SW480 (cell line): ENCODE data around the gene LRRC32.

ENCODE experiments used
- DNase-seq: peaks from one replicate; pipeline ENCODE4 v3.0.0-alpha.2; 2016; ENCODE audit warnings: low spot score

LRRC32 gene

DNA sequence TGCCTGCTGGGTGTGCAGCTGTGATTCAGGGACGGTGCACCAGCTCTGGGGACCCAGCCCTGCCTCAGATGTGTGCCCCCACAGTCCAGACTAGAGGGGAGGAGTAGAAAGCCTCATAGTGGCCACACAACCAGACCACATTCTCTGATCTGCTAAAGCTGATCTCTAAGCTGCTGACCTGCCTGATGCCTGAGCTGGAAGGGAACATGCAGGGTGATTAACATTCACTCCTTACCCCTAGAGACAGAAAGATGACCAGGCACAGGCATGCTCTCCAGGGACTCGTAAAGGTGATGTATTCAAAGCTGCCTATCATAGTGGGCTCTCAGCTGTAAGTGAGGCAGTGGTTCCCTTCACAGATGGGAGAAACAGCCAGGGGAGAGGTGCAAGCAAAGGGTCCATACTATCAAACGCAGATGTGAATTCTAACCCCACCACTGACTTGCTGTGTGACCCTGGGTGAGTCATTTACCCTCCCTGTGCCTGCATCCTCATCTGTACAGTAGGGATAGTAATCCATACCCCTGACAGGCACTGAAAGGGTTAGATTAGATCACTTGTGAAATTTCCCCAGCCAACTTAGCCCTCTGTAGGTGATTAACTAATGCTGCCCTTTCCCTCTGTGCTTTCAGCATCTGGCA lies 29.0 kb upstream of the LRRC32 start:
- no peak for DNase-seq

DNA sequence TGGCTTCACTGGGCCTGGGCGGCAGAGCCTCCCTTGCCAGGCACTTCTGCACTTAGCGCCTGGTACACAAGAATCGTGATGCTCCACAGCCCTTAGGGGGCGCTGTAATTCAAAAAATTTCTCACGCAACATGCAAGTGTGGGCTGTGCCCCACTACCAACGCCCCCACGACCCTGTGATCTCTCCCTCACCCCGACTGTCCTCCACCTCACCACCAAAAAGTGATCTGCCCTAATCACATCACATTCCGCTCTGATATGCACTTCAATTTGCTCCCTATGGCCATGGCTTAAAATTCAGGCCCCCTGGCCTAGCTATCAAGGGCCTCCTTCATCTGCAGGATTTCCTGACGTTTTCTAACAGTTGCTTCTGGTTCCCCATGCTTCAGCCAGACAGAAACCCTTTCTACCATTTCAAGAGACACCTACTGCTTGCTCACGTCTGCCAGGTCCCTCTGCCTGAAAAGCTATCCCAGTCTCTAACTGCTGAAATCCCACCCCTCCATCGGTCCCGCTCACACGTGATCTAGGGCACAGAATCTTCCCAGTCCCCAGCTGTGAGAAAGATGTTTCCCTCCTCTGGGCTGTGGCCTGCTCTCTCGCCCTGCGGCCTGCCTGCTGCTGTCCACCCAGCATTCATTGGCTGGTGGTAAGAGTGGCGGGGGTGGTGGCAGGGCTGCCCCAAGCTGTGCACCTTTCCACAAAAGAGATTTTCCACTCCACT lies 27.9 kb upstream of the LRRC32 start:
- no peak for DNase-seq

DNA sequence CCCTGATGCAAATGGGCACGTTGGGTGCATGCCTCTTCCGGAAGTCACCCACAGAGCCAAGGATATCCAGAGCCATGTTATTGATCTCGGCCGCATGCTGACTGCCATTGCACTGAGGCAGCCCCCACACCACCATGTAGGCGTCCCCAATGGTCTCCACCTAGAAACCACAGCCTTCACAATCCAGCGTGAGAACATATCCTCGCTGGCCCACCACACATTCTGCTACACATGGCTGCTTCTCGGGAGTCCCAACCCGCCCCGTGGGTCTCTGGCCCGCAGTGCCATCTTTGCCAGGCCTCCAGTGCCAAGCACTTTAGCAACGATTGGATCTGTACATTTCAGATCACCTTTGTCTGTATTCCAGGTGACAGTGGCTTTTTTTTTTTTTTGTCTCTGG lies 26.2 kb upstream of the LRRC32 start:
- DNase-seq = no peak

DNA sequence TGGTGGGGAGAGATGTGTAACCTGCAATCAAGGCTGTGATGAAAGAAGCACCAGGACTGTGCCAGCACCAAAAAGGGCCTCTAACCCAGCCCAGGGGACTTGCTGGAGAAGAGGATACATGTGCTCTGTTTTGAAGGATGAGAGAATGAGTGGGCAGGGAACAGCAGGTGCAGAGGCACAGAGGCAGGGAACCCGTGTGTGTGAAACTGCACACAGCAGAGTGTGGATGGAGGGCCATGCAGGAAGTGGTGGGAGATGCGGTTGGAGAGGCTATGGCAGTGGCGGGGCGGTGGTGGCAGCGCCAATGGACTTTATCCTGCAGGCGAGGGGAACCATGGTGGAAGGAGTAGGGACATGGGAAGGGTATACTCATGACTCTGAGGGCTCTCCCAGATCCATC lies 25.2 kb upstream of the LRRC32 start:
- peak; percentile 37 for DNase-seq

DNA sequence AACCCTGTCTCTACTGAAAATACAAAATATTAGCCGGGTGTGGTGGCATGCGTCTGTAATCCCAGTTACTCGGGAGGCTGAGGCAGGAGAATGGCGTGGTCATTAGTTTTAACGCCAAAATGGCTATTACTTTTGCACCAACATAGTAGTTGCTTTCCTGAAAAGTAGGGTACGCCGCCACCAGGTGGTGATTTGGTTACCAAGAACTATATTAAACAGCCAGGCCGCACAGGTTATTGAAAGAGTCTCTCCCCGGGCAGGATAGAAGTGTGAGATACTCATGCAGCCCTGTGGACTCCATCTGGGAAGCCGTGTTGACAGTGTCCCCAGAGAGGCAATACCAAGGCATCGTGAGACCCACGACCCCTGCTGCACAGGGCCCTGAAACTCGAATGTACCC lies 24.6 kb upstream of the LRRC32 start:
- no peak for DNase-seq

DNA sequence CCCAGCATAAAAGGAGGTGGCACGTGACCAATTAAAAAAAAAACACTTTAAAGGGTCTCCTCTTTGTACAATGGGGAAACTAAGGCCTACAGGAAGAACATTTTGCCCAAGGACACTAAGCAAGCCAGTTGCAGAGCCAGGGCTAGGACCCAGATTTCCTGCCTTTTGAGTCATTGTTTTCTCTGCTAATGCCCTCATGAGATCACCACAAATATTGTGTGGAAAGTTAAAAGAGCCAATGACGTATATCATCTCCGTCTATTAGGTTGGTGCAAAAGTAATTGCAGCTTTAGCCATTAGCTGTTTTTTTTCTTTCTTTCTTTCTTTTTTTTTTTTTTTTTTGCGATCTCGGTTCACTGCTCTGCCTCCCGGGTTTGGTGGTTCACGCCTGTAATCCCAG lies 24.1 kb upstream of the LRRC32 start:
- DNase-seq = no peak

DNA sequence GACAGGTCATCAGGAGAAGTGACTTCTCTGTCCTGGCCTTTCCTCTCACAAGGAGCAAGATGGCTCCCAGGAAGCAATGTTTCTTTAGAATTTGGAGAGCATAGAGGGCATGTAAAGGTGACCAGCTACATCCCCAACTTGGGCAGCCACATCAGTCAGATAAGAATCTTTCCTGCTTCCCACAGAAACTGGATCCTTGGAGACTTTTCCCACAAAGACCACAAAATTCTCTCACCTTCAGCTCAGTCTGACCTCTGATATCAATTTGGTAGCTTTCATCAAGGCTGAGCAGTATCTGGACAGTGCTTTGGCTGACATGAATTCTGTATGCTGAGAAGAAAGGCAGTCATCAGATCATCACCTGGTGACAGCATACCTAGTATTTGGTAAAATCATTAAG lies 23.3 kb upstream of the LRRC32 start:
- peak; percentile 35 for DNase-seq

DNA sequence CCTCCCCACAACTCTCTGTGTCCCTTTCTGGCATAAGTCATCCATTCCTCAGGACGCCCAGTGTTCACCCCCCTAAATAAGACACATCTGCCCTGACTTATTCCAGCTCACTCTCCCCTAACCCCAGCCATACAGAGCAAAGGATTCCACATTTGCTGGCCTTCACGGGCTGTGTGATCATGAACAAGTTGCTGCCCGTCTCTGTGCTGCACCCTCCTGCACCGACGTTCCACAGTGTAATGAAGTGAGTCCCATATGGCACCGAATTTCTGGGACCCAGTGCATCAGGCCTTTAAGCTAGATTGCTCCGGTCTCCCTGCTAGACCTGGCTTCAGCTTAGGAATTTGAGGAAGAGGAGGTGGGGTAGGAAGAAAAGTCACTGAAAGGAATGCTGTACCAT lies 22.4 kb upstream of the LRRC32 start:
- no peak for DNase-seq

DNA sequence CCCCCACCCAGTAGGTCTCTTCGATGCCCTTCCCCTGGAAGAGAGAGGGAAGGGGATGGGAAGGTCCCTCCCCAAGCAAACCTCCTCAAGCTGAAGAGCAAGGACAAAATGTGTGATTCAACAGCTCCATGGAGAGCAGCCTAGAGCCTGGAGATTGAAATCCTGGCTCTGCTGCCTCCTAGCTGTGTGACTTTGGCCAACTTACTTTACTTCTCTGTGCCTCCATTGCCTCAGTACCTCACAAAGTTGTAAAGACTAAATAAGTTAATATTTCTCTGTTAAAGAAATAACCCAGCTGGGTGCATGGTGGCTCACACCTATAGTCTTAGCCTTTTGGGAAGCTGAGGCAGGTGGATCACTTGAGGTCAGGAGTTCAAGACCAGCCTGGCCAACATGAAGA lies 21.1 kb upstream of the LRRC32 start:
- no peak for DNase-seq

DNA sequence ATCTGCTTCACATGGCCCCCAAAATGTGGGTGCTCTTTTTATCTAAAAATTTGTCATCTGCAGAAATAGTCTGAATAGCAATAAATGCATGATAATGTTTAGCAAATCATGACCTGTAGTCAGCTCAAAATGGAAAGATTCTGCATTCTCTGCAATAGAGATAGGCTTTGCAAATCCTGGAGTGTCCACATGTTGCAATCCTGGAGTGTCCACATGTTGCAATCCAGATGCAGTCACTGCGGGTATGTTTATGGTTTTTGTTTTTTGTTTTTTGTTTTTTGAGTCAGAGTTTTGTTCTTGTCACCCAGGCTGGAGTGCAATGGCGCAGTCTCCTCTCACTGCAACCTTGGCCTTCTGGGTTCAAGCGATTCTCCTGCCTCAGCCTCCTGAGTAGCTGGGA lies 20.2 kb upstream of the LRRC32 start:
- DNase-seq = no peak

DNA sequence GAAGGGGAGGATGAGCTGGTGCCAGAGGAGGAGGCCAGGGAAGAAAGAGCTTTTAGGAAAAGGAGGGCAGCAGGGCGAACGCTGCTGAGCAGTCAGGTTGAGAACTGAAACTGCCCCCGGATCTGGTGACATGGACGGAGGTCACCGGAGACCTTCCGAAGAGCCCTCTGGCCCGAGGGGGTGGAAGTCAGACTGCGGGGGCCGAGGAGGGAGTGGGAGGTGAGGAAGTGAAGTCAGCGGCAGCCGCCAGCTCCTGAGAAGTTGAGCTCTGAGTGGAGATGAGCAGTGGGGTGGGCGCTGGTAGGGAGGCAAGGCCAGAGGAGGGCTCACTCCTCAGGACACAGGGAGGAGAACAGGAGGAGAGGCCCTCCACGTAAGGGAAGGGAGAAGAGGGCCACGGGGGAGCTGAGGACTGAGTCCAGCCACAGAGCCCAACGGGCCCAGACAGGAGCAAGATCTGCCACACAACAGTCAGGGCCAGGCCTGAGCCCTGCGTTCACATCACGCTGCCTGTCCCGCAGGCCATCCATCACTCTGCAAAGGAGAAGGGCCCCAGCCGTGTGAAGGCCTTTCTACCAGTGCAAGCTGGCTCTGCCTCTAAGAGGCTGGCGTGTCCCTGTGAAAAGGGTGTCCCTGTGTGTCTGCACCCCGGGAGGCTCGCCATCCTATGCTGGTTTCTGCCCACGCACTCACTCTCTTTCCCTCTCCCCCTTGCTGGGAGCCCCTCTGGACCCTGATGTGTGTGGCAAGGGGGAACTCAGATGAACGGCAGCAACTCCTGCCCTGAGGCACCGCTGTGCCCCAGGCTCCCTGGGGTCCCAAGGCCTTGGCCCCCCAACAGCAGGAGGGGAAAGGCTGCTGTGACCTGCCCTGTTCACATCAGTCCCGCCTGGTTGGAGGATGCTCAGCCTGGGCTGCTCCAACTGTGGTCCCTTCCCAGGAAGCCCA lies 19.0 kb upstream of the LRRC32 start:
- DNase-seq = no peak

DNA sequence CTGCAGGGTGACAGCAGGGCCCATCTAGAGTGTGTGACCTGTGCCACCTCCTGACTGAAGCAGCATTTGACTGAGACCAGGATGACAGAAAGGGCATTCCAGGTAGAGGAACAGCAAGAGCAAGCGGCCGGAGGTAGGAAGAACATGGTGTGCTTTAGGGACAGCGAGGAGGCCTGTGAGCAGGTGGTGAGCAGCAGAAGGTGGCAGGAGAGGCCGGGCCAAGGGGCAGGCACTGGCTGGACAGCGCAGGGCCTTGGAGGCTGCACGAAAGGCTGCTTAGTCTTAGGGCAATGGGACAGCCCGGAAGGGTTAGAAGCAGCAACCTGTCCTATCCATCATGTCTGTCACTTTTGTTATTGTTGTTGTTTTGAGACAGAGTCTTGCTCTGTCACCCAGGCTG lies 17.6 kb upstream of the LRRC32 start:
- no peak for DNase-seq

DNA sequence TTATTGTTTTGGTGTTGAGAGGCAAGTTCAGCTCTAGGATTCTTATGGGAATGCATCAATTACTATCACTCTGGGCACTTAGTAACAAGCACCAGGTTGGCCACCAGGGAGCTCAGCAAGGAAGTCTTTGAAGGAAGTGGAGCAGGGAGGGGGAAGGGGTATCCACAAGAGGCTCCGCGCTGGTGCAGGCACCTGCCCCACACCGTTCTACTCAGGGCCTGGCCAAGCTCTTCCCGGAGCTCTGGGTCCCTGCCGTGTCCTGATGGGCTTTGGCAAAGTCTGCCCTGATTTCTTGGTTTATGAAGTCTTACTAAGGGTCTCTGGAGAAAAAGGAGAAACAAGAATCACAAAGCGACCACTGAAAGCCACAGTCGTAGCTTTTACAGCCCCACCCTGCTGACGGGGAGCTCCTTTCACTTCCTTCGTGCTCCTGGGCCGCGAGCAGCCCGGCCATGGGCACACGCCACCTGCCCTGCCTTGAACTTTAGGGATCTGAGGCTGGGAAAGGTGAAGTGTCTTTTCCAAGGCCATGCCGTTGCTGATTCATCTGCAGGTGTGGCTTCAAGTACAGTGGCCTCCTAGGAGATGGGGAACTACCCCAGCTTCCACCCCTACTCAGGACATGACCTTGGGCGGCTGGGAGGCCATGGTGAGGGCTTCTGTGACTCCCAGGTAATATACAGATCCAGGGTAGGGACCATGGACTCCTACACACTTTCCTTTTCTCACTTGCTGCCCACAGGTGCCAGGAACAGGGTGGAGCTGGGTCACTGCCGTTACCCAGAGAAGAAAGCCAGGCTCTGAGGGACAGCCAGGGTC lies 15.9 kb upstream of the LRRC32 start:
- no peak for DNase-seq

DNA sequence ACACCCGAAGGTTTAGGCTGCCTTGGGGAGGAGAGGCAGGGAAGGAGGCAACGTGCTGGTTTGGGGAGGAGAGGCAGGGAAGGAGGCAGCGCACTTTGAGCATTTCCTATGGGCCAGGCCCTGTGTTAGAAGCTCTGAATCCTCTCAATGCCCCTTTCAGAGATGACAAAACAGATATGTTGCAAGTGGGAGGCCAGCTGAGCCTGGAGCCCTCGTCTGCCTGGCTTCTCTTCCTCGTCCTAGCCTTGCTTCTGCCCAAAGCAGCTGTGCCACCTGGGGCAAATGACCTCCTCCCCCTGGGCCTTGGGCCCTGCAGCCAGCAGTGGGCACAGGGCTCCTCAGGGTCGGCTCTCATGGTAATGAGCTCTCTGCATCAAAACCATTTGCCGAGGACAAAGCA lies 15.3 kb upstream of the LRRC32 start:
- DNase-seq = no peak

DNA sequence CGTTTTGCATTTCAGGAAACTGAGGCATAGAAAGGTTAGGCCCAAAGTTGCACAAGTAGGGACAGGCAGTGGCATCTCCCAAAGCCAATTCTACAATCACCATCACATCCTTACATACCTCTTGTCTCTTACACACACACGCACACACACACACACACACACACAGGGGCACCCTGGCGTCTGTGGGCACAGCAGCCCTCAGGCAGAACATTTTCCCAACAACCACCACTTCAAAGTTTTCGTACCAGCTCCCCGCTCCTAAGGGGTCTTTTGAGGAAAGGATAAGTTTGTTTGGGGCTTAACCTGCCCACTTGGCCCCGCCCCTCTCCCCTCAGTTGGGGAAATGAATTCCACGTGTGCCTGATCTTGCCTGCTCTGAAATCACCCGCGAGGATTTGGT lies 14.7 kb upstream of the LRRC32 start:
- no peak for DNase-seq

DNA sequence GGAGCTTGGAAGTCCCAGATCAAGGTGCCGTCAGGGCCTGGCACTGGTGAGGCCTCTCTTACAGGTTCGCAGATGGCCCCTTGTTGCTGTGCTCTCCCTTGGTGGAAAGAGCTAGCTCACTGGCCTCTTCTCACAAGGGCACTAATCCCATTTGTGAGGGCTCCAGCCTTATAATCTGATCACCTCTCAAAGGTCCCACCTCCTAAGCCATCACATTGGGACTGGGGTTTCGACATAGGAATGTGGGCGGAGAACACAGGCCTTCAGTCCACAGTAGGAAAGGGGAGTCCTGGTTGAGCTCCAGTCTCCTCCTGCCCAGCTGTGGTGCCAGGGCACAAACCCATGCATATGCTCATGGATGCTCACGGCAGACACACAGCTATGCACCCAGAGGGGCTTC lies 14.0 kb upstream of the LRRC32 start:
- DNase-seq = peak; percentile 40

DNA sequence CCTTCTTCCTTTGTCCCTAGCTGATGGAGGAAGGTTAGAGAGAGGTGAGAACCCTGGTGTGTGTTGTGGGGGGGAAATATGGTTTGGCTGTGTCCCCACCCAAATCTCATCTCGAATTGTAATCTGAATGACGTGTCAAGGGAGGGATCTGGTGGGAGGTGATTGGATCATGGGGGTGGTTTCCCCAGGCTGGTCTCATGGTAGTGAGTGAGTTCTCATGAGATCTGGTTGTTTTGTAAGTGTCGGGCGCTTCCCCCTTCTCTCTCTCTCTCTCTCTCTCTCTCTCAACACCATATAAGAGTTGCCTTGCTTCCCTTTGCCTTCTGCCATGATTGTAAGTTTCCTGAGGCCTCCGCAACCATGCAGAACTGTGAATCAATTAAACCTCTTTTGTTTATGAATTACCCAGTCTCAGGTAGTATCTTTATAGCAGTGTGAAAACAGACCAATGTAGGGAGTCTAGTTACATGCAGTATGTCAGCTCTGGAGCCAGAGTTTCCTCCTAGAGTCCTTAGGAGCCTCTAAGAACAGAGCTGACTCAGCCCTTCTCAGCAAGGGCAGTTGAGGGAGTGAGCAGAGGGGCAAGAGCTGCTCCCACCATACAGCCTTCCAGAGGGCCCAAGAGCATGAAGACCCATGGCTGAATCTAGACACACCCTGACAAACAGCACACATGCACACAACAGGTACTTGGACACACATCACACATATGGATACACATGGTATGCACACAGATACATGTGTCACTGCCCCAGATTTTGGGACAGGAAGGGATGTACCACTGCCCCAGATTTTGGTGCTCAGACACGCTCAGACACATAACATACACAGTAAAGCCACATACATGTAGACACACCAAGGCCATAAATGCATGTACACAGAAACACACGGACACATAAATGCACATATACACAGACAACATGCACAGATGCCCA lies 12.9 kb upstream of the LRRC32 start:
- no peak for DNase-seq

DNA sequence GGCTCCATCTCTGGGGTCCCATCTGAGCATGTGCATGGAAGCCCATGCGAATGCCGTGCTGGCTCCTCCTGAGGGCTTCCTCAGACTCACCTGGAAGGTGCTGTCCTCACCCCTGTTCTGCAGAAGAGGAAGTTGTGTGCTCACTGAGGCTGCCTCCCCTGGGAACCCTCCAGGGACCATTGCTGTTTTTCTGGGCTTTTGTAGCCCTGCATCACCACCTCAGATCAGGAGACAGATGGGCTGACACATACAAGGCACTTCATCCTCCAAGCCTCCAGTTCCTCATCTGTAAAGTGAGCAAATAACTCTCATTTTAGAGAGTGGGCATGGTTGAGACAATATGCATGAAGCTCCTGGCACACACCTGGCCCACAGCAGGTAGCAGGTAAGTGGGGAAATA lies 12.1 kb upstream of the LRRC32 start:
- no peak for DNase-seq

DNA sequence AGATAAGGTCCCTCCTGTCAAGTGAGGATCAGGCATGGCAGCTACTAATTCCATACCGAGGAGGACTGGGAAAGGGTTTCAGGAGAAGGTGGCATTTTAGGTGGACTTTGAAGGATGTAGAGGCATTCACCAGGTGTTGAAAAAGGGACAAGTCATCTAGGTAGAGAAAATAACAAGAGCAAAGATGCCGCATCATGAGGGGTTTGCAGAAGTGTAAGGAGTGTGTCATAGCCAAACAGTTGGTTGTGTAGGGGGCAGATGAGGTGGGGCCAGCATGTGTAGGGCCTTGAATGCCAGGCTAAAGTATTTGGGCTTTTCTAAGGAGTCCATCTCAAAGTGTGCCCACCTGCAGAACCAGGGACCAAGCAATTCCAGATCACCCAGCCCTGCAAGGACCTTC lies 11.6 kb upstream of the LRRC32 start:
- DNase-seq = no peak

DNA sequence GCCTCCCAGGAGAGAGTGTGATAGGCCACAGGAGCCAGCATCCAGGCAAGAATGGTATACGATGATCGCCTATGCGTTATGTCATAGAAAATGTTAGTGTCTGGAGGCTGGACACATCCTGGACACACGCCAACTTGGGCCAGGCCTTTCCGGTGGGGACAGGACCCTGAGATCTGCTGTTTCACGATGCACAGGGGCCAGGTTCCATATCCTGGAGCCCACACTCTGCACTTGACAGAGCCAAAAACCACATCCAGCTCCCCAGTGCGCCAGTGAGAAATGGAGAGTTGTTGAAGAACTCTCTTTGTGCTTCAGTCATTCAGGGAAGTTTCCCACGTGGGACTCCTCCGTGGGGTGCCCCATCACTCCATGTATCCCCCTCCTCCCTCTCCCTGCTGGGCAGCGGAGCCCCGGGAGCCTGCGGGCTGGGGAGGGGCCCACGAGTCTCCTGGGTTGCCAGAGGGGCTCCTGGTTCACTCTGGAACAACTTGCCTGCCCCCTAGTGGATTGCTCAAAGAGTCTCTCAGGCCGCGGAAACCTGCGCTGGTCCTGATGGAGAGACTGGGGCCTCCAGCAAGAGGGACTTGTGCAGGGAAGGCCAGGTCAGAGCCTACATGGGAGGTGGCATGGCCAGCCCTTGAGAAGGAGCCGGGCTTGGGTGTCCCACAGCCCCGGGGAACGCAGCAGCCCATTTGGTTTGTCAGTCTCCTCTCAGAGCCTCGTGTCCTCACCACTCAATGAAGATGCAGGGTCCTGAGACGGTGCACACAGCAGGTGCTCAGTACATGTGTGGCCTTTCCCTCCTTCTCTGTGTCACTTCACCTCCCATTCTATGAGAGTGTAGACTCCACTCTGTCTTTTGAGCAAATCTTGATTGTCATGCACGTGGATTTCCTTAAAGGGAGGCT lies 10.2 kb upstream of the LRRC32 start:
- DNase-seq = peak; percentile 69
